ENCODE data around the gene HCST. TPM values are rescaled to one million over a fixed set of nuclear protein-coding genes. Genes with fewer than 3 reads are reported as not detected.

The HCST gene
- total RNA-seq, 2 experiments from 2014 or later, result 11.7 to 14.5 TPM

DNA sequence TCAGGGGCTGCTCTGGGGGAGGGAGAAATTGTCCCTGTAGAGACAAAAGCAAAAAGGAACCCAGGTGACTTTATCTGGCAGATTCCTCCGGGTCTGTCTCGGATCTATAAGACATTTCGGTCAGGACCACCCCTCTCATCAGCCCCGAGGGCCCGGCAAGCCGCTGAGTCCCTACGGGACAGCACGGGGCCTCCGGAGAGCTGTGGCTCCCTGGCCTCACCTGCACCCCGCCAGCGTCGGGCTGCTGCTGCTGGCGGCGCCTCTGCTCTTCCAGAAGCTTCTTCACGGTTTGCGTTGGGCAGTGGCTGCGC, 3.9 kb upstream of the HCST start:
- H3K4me1 Mint-ChIP-seq (ENCODE audit: low read depth), result peaks cover 59% of the 10 kb centered on the region

DNA sequence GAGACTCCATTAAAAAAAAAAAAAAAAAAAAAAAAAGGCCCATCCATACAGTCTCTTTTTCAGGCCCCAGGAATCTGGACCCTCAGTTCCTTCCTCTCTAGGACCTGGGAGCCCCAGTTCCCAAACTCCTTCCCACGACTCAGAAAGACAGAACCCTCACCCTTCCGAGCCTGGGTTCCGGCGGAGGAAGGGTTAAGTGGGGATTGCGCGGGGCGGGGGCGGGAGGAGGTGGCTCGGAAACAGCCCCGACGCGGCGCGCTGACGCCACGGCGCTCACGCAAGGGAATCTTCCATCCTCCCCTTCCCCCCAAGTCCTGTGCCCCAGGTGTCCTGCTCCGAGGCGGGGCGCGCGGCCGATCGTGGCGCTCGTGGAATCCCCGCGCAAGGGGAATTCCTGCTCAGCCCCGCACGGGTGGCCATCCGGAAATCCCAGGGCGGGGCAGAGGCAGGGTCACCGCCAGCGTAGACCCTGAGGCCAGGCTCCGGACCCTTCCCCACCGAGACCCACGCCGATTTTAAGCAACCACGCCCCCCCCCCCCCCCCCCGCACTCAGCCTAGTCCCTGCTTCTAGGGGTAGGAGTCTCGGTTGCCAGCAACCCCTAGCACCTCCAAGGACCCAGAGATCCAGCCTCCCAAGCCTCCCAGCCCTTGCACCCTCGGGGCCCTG, 2.6 kb upstream of the HCST start:
- Mint-ChIP-seq H3K4me3 (peak overlapping the region; percentile 94), H3K27ac (peak overlapping the region; percentile 98), H3K27me3 (ENCODE audit: low read depth) (no peaks in the 10 kb centered on the region), H3K36me3 (ENCODE audit: low read depth) (peaks cover 37% of the 10 kb centered on the region), H3K9me3 (no peaks in the 10 kb centered on the region), H3K4me1 (ENCODE audit: low read depth) (peaks cover 70% of the 10 kb centered on the region)
- DNase-seq, result peak; percentile 91
- intact Hi-C loops (cut with micrococcal nuclease), result loop anchor here (1.0 to 5.0 kb wide), 10 partner anchors 16 to 352 kb away; partner anchors contain the start of genes ALKBH6, ARHGAP33, POLR2I and PSENEN
- CTCF ChIA-PET, result no interaction called here

More for the DNA sequence above, 3.9 kb upstream of the HCST start:
- Mint-ChIP-seq H3K4me3 (peak overlapping the region; percentile 94), H3K27ac (peak overlapping the region; percentile 98), H3K27me3 (ENCODE audit: low read depth) (no peaks in the 10 kb centered on the region), H3K36me3 (ENCODE audit: low read depth) (peaks cover 42% of the 10 kb centered on the region), H3K9me3 (no peaks in the 10 kb centered on the region)
- CTCF ChIA-PET, result no interaction called here
- DNase-seq, result no peak
- intact Hi-C loops (cut with micrococcal nuclease), result loop anchor here (2.0 kb wide), 1 partner anchor 216 kb away; the partner anchor contains the start of genes POLR2I and TBCB

DNA sequence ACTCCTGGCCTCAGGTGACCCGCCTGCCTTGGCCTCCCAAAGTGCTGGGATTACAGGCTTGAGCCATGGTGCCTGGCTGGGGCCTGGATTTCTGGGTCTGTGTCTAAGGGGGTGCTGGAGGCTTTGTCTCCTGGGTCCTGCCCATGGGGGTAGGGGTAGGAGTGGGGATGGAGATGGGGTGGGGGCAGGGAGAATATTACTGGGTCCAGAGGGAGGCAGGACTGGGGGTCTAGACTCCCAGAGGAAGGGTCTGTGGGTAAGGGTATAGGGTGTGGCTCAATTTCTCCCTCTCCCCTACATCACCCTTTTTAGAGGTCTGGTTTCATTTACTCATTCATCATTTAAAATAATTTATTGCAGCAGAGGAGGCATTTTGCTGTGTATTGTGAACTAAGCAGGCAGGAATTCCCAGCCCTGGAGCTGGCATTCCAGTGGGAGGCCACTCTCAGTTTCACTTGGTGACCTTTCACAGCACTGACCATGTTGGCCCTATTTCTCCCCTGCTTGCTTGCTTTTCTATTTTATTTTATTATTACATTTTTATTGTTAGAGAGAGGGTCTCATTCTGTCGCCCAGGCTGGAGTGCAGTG, 1.2 kb upstream of the HCST start:
- no peak for DNase-seq
- CTCF ChIA-PET, result no interaction called here
- H3K36me3 Mint-ChIP-seq (ENCODE audit: low read depth), result peaks cover 28% of the 10 kb centered on the region

DNA sequence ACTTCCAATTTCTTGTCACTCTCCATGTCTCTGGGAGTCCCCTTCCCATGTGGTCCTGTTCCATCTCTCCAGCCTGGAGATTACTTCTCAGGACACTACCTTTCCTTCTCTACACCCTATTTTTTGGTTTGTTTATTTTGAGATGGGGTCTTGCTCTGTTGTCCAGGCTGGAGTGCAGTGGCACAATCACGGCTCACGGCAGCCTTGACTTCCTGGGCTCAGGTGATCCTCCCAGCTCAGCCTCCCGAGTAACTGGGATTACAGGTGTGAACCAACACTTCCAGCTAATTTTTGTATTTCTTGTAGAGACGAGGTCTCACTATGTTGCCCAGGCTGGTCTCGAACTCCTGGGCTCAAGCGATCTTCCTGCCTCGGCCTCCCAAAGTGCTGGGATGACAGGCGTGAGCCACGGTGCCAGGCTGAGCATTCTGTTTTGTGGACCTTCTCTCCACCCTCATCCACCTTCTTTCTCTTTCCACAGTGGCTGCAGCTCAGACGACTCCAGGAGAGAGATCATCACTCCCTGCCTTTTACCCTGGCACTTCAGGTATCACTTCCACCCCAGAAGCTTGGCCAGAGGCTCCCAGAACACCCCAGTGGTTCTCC, 644 bp downstream of the HCST start:
- Mint-ChIP-seq H3K9me3 (no peaks in the 10 kb centered on the region), H3K4me3 (peak overlapping the region; percentile 80), H3K27me3 (ENCODE audit: low read depth) (no peaks in the 10 kb centered on the region), H3K4me1 (ENCODE audit: low read depth) (peaks cover 53% of the 10 kb centered on the region), H3K36me3 (ENCODE audit: low read depth) (peaks cover 14% of the 10 kb centered on the region), H3K27ac (peak overlapping the region; percentile 89)
- CTCF ChIA-PET, result interaction anchor here (0.8 to 1.0 kb wide), 2 partner anchors 9 to 20 kb away, joined by 3 to 4 read pairs; no protein-coding TSS in a partner anchor
- no peak for DNase-seq
- intact Hi-C loops (cut with micrococcal nuclease), result loop anchor here (1.0 to 5.0 kb wide), 4 partner anchors 151 to 356 kb away; partner anchors contain the start of genes COX6B1, THAP8, TMEM147 and WDR62

More for the DNA sequence above, 1.2 kb upstream of the HCST start:
- H3K9me3 Mint-ChIP-seq, result no peaks in the 10 kb centered on the region
- H3K27me3 Mint-ChIP-seq (ENCODE audit: low read depth), result no peaks in the 10 kb centered on the region
- H3K27ac Mint-ChIP-seq, result peak overlapping the region; percentile 98
- H3K4me1 Mint-ChIP-seq (ENCODE audit: low read depth), result peaks cover 67% of the 10 kb centered on the region
- intact Hi-C loops (cut with micrococcal nuclease), result loop anchor here (5.0 kb wide), 1 partner anchor 354 kb away; the partner anchor contains the start of gene TMEM147
- H3K4me3 Mint-ChIP-seq, result peak overlapping the region; percentile 94

DNA sequence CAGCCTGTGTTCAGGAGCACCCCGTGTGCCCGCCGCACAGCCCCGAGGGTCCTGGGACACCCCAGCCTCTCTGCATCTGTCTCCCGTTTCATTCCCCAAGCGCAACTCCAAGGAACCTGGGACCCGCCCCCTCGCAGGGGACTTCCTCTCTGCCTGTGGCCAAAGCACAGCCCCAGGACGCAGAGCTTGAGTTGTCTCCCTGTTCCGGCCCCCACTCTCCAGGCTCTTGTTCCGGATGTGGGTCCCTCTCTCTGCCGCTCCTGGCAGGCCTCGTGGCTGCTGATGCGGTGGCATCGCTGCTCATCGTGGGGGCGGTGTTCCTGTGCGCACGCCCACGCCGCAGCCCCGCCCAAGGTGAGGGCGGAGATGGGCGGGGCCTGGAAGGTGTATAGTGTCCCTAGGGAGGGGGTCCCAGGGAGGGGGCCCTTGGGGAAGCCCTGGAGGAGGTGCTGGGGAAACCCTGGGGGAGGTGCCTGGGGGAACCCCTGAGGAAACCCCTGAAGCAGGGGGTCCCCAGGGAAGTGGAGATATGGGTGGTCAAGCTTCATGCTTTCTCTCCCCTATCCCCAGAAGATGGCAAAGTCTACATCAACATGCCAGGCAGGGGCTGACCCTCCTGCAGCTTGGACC, 1.3 kb downstream of the HCST start:
- Mint-ChIP-seq H3K4me3 (peak overlapping the region; percentile 80), H3K4me1 (ENCODE audit: low read depth) (peaks cover 52% of the 10 kb centered on the region), H3K9me3 (no peaks in the 10 kb centered on the region), H3K36me3 (ENCODE audit: low read depth) (peaks cover 8% of the 10 kb centered on the region), H3K27me3 (ENCODE audit: low read depth) (no peaks in the 10 kb centered on the region), H3K27ac (peak overlapping the region; percentile 89)
- intact Hi-C loops (cut with micrococcal nuclease), result loop anchor here (1.0 to 5.0 kb wide), 4 partner anchors 151 to 356 kb away; partner anchors contain the start of genes COX6B1, THAP8, TMEM147 and WDR62
- peak; percentile 95 for DNase-seq
- CTCF ChIA-PET, result interaction anchor here (0.8 to 1.0 kb wide), 2 partner anchors 8 to 21 kb away, joined by 3 to 4 read pairs; no protein-coding TSS in a partner anchor

DNA sequence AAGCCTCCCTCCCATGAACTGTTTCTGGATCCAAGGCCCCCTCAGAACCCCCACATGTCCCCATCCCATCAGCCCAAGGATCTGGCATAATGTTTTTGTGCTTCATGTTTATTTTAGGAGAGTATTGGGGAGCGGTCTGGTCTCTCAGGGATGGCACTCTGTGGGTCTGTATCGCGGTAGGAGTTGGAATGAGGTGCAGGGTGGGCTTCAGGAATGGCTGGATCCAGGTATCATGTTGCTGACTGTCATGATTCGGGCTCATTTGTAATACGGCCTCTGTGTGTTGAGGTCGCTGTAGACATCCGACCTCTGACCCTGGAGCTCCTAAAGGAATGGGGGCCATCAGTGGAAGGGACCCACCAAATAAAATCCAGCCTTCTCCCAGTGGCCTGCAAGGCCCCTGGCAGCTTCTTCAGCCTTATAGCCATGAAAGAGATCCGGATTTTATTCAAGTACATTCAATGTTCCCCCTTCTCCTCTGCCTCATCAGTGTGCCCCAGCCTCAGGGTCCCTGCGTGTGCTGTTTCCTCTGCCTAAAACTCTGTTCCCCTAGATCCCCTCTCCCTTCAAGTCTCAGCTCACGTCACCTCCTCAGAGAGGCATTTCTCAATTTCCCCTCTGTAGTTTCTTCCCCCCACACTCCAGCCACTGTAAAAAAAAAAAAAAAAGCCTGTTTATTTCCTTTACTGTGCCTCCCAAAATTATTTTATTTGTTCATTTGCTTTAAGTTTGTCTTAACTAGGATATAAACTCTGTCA, 2.2 kb downstream of the HCST start:
- CTCF ChIA-PET, result interaction anchor here (0.7 kb wide), 1 partner anchor 109 kb away, joined by 3 read pairs; the partner anchor contains the start of gene ALKBH6
- intact Hi-C loops (cut with micrococcal nuclease), result loop anchor here (5.0 kb wide), 1 partner anchor 357 kb away; the partner anchor contains the start of gene TMEM147
- peak overlapping the region; percentile 23 for H3K4me3 Mint-ChIP-seq
- H3K27me3 Mint-ChIP-seq (ENCODE audit: low read depth), result no peaks in the 10 kb centered on the region
- no peaks in the 10 kb centered on the region for H3K9me3 Mint-ChIP-seq
- H3K27ac Mint-ChIP-seq, result peak overlapping the region; percentile 76
- no peak for DNase-seq
- H3K36me3 Mint-ChIP-seq (ENCODE audit: low read depth), result peaks cover 2% of the 10 kb centered on the region
- H3K4me1 Mint-ChIP-seq (ENCODE audit: low read depth), result peaks cover 56% of the 10 kb centered on the region

DNA sequence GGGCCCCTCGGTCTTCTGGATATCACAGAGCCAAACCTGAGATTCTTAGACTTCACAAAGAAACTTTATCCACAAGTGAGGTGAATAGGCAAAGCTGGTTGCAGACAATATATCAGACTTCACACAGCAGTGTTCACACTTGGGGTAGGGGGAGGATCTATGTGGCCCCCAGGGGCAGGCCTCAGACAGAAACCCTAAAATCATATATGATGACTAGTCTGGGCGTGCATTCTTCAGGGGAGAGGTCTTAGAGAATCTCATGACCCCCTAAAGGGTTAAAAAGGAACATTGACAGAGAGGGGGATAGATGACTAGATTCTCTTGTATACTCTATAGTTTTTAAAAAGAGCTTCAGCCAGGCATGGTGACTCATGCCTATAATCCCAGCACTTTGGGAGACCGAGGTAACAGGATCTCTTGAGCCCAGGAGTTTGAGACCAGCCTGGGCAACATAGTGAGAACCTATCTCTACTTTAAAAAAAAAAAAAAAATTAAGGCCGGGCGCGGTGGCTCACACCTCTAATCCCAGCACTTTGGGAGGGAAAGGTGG, 2.9 kb downstream of the HCST start:
- H3K4me3 Mint-ChIP-seq, result no peak overlapping the region
- DNase-seq, result no peak
- CTCF ChIA-PET, result interaction anchor here (0.7 kb wide), 1 partner anchor 127 kb away, joined by 3 read pairs; no protein-coding TSS in a partner anchor
- no peaks in the 10 kb centered on the region for H3K27me3 Mint-ChIP-seq (ENCODE audit: low read depth)
- peaks cover 58% of the 10 kb centered on the region for H3K4me1 Mint-ChIP-seq (ENCODE audit: low read depth)
- no peaks in the 10 kb centered on the region for H3K9me3 Mint-ChIP-seq
- H3K36me3 Mint-ChIP-seq (ENCODE audit: low read depth), result no peaks in the 10 kb centered on the region
- intact Hi-C loops (cut with micrococcal nuclease), result no loop called here
- H3K27ac Mint-ChIP-seq, result no peak overlapping the region

DNA sequence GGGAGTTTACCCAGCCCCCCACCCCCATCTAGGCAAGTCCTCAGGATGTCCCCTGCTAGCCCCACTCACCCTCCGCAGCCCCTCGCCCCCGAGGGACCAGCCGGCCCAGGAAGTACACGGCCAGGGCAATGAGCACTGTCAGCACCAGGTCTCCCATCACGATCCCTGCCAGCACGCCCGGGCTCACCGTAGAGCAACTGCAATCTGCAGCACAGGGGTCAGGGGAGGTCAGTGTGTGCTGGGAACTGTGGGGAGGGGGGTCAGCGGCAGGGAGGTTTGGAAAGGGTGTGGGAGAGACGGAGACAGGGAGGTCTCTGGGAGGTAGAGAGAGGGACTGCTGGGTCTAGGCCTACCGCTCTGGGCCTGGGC, 5.0 kb downstream of the HCST start:
- H3K27me3 Mint-ChIP-seq (ENCODE audit: low read depth), result no peaks in the 10 kb centered on the region
- H3K4me3 Mint-ChIP-seq, result no peak overlapping the region
- DNase-seq, result no peak
- H3K9me3 Mint-ChIP-seq, result no peaks in the 10 kb centered on the region
- intact Hi-C loops (cut with micrococcal nuclease), result no loop called here
- CTCF ChIA-PET, result no interaction called here
- no peaks in the 10 kb centered on the region for H3K36me3 Mint-ChIP-seq (ENCODE audit: low read depth)
- H3K27ac Mint-ChIP-seq, result no peak overlapping the region
- H3K4me1 Mint-ChIP-seq (ENCODE audit: low read depth), result peaks cover 52% of the 10 kb centered on the region

DNA sequence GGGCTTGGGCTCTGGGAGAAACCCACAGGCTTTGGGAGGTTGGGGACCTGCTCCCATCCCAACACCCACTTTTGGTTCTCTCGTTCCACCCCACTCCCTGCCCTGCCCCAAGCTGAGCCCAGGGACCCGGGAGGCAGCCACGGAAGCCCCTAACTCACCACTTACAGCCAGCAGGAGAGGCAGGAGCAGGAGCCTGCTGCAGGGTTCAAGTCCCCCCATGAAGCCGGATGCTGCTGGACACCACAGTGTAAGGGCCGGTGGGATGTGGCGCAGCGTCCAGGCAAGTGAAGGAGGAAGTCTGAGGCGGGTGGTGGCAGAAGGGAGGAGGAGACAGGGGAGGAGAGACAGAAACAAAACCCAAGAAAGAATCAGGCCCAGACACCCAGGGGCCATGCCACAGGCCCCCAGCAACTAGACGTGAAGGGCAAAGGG, 5.7 kb downstream of the HCST start, which contains the start of gene TYROBP:
TSS of gene TYROBP (minus strand) at position 286 of the 432 bp plus-strand sequence. CDS start at position 219, 67 bp downstream.
- CTCF ChIA-PET, result no interaction called here
- H3K36me3 Mint-ChIP-seq (ENCODE audit: low read depth), result no peaks in the 10 kb centered on the region
- no peaks in the 10 kb centered on the region for H3K9me3 Mint-ChIP-seq
- no peaks in the 10 kb centered on the region for H3K27me3 Mint-ChIP-seq (ENCODE audit: low read depth)
- no peak within 1 kb of the TSS for H3K27ac Mint-ChIP-seq
- DNase-seq, result no peak
- intact Hi-C loops (cut with micrococcal nuclease), result no loop called here
- no peak within 1 kb of the TSS for H3K4me3 Mint-ChIP-seq
- H3K4me1 Mint-ChIP-seq (ENCODE audit: low read depth), result peaks cover 45% of the 10 kb centered on the region

DNA sequence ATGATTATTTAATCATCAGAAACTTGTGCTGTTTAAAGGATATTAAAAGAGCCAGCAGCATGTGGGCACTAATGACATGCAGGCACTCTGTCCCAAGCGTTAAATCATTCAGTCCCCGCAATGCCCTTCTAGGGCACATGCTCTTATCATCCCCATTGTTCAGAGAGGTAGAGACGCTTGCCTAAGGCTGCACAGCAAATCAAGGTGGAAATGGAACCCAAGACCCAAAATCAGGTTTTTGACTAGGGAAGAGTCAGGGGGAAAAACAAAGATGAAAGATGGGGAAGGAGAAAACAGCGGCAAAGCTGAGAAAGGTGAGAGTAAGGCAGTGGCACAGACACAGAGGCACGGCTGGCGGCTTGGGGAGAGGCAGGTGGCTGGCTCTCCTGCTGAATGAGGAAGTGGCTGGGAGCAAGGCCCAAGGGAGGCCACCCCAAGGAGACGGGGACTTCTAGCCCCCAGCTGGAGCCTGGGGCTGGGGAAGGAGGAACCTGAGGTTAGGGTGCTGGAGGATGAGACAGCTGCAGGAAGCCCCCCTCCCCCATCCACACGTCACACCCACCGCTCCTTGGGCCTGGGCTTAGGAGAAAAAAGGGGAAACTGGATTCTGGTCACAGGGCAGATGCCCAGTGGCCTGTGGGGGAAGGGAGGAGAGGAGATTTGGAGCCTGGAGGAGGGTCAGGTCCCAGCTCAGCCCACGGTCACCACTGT, 6.8 kb downstream of the HCST start:
- intact Hi-C loops (cut with micrococcal nuclease), result no loop called here
- CTCF ChIA-PET, result interaction anchor here (0.6 kb wide), 1 partner anchor 14 kb away, joined by 3 read pairs; no protein-coding TSS in a partner anchor
- Mint-ChIP-seq H3K9me3 (no peaks in the 10 kb centered on the region), H3K36me3 (ENCODE audit: low read depth) (no peaks in the 10 kb centered on the region), H3K27me3 (ENCODE audit: low read depth) (no peaks in the 10 kb centered on the region), H3K27ac (peak overlapping the region; percentile 34), H3K4me1 (ENCODE audit: low read depth) (peaks cover 39% of the 10 kb centered on the region), H3K4me3 (no peak overlapping the region)
- DNase-seq, result peak; percentile 42

DNA sequence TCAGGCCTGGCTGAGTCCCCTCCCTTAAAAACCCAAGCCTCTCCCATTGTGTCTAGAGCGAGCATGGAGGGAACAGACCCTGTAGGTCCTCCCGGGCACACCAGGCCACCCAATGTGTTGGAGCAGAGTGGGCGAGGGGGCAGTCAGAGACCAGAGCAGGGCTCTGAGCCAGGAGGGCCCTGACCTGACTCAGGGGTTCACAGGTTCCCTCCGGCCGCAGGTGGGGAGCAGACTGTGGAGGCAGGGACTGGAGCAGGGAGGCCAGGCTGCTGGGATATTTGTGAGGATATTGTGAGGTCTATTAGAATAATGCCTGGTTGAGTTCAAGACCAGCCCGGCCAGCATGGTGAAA, 7.3 kb downstream of the HCST start:
- H3K27ac Mint-ChIP-seq, result no peak overlapping the region
- DNase-seq, result no peak
- peaks cover 34% of the 10 kb centered on the region for H3K4me1 Mint-ChIP-seq (ENCODE audit: low read depth)
- H3K9me3 Mint-ChIP-seq, result no peaks in the 10 kb centered on the region
- no peaks in the 10 kb centered on the region for H3K36me3 Mint-ChIP-seq (ENCODE audit: low read depth)
- H3K4me3 Mint-ChIP-seq, result no peak overlapping the region
- intact Hi-C loops (cut with micrococcal nuclease), result no loop called here
- H3K27me3 Mint-ChIP-seq (ENCODE audit: low read depth), result no peaks in the 10 kb centered on the region
- CTCF ChIA-PET, result no interaction called here
